ENCODE measurements around the gene MPPE1.
"Not testable (repeated sequence)": the region's sequence is repeated elsewhere in the genome, so short reads cannot be mapped to it uniquely, and the experiment has no call there.

The MPPE1 gene

DNA sequence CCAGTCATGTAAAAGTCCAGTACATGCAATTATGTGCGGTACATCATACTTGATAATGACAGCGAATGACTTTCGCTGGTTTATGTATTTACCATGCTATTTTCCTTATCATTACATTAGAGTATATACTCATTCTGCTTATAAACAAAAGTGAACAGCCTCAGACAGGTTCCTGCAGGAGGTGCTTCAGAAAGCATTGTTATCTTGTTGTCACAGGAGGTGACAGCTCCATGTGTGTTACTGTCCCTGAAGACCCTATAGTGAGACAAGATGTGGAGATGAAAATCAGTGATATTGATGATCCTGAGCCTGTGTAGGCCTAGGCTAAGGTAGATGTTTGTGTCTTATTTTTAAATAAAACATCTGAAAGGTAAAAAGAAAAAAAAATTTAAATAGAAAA is 15.3 kb upstream of the MPPE1 start:
- no peak for DNase-seq

DNA sequence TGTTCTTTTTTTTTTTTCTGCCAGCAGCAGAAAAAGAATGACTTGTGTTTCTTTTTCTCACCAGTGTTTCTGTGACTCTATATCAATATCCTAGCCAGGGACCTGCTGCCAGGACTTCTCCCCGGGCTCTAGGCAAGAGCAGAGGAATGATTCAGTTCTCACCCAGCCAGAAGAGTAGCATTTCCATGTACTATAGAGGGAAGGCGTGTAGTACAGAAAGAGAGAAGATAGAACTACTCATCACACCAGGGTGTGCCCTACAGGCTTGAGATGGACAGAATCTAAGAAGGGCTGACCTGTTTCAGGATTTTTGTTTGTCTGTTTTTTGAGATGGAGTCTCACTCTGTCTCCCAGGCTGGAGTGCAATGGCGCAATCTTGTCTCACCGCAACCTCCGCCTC is 11.4 kb upstream of the MPPE1 start:
- not testable (repeated sequence) for DNase-seq

DNA sequence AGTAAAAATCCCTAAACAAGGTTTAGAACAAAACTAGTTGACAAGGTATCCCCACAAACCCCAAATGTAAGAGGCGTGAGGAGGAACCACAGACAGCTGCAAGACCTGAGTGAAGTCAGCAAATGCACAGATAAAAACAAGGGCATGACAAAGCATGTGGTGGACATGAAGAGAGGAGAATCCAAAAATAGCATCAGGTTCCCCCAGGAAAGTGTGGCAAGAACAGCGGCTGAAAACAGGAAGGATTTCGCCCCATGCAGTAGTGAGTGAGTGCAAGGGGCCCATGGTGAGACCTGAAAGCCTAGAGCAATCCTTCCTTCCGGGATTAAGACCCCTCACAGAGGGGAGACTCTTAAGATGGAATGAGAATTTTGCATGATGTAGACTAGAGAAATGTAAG is 8.8 kb upstream of the MPPE1 start:
- not testable (repeated sequence) for DNase-seq

GRCh38 chr18:11909591-11910026 is 1.5 kb upstream of the MPPE1 start:
- DNase-seq, result no peak

- DNase-seq, result no peak
These were observed 941 bp upstream of the MPPE1 start for GRCh38 chr18:11909061-11909455.

- peak; percentile 20 for DNase-seq
These were observed 917 bp downstream of the MPPE1 start for GRCh38 chr18:11906926-11907874.

DNA sequence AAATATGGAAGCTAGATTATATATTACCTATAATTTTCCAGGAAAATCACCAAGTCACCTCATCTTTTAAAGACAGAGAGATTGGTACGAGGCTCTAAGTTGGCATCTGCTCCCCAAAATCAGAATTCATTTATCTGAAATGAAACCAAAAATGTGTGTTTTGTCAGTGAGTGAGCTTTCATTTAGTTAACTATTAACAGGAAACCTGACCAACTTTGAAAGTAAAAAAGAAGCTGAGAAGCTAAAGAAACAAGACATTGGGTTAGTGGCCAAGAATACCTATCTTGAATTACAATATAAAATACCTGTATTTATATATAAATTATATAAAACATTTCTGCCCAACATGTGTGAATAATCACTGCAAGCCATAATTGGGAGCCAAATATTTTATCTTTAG is 1.9 kb downstream of the MPPE1 start:
- DNase-seq, result no peak

DNA sequence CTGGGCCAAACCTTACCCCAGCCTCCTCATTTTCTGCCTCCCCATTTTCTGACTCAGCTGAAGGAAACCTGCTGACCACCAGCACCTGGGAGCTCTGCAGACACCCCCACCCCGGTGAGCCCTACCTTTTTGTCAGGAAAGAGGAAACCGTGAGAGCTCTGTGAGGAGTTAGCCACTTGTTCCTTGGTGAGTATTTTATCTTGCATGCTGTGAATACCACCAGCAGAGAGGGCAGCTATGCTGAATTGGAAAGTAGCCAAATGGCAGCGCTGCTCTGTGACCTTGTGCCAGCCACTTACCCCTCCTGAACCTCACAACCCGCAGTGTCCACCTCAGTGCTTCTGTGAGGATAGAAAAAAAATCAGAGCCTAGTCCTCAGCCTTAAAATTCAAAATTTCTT is 2.5 kb downstream of the MPPE1 start:
- DNase-seq, result no peak

- DNase-seq, result no peak
These were observed 5.4 kb downstream of the MPPE1 start for GRCh38 chr18:11902522-11903292.

- DNase-seq, result no peak
These were observed 6.2 kb downstream of the MPPE1 start for GRCh38 chr18:11901826-11902438.

- DNase-seq, result no peak
These were observed 9.1 kb downstream of the MPPE1 start for GRCh38 chr18:11899063-11899462.

DNA sequence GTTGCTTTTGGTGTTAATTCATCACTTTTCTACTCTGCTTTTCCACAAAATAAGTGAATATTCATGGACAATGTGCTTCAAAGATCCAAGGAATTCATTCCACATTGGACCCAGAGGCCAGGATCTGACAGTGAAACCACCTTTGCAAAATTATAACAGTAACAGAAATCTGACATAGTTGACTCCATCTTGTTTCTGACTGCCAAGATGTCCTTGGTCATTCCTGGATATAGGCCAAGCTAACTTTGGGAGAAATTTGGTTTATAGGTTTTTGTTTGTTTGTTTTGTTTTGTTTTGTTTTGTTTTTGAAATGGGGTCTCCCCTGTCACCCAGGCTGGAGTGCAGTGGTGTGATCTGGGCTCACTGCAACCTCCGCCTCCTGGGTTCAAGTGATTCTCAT is 10.3 kb downstream of the MPPE1 start:
- DNase-seq, result no peak

GRCh38 chr18:11892438-11892837 is 15.7 kb downstream of the MPPE1 start:
- not testable (repeated sequence) for DNase-seq

DNA sequence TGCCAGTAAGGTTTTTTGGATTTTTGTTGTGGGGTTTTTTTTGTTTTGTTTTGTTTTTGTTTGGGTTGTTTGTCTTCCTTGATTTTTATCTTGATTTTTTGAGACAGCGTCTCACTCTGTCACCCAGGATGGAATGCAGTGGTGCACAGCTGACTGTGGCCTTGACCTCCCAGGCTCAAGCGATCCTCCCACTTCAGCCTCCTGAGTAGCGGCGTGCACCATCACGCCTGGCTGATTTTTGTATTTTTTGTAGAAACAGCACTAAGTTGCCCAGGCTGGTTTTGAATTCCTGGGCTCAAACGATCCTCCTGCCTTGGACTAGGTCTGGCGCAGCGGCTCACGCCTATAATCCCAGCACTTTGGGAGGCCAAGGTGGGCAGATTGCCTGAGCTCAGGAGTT is 16.4 kb downstream of the MPPE1 start:
- no peak for DNase-seq

GRCh38 chr18:11889284-11889683 is 18.8 kb downstream of the MPPE1 start:
- DNase-seq, result no peak

- DNase-seq, result no peak
These were observed 19.4 kb downstream of the MPPE1 start for GRCh38 chr18:11888726-11889125.

GRCh38 chr18:11887328-11888128 is 20.6 kb downstream of the MPPE1 start:
- no peak for DNase-seq

GRCh38 chr18:11886577-11887110 is 21.5 kb downstream of the MPPE1 start:
- DNase-seq, result no peak

DNA sequence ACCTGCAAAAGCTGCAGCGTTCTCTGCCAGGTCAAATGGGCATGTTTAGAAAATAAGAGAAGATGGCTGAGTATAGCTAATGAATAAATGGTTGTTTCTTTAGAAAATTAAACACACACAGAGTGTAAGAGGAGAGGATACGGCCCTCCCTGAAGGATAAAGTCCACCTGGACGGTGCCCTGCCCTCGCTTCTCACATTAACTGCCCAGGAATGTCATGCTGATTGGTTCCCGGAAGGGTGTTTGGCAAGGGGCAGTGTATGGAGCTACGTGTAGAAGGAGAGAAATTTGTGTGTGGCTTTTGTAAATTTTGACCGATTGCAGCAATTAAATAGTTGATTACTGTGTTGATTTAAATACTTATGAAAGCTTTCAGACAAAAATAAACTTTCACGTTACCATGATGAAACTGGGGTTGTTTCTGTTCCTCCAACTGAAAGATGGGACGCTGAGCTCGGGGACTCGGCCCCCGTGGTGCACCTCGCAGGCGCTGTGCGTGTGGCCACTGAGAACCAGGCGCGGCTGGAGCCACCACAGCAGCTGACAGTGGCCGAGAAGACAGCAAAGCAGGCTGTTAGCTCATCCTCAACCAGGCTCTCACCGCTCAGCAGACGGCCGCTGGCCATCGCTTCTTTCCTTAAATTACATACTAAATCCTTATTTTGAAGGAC is 22.7 kb downstream of the MPPE1 start:
- no peak for DNase-seq

DNA sequence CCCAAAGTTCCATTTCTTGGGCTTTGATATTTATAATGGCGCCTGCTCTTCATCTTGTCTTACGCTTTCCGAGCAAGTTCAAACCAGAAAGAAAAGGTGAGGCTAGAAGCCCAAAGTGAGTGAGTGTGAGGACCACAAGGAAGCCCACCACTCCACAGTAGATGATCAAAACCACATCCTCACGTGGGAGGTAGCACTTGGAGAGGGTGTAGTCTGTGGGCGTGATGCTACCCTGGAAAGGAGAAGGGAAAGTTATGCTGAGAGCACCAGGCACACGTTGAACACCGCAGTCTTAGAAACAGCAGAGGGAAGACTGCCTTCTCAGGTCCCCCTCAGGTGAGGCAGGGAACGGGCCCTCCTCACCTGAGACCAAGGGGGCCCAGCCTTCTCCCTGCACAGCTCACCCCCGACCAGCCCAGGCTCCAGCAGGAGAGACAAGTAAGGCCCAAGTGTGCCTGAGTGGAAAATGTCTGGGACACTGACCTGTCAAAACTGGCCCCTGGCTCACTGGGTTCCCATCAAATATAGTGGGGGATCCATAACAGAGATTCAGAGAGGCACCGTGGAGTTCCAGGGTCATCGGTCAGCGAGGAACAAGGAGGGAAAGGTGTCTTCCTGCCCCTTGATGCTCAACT is 23.6 kb downstream of the MPPE1 start:
- no peak for DNase-seq

- no peak for DNase-seq
These were observed 25.0 kb downstream of the MPPE1 start for GRCh38 chr18:11883153-11883552.
